GM18907 (cell line): ENCODE measurements around the gene SH3TC1.
A peak's percentile ranks its signal among the peaks of the same experiment; 100 is the strongest.

Source experiments
- ATAC-seq: cut with Tn5 transposase; IDR thresholded peaks from one replicate; pipeline ENCODE4 v1.9.1; 2021; ENCODE audit warnings: mild to moderate bottlenecking, moderate library complexity; ENCODE audit not compliant: unreplicated experiment

Gene SH3TC1

GRCh38 chr4:8163436-8164193 lies 35.5 kb upstream of the SH3TC1 start:
- no peak for ATAC-seq

GRCh38 chr4:8164194-8164565 lies 34.9 kb upstream of the SH3TC1 start:
- ATAC-seq: no peak

- ATAC-seq: no peak
Observed at GRCh38 chr4:8164687-8165086, 34.4 kb upstream of the SH3TC1 start.

GRCh38 chr4:8165374-8165896 lies 33.7 kb upstream of the SH3TC1 start:
- no peak for ATAC-seq

- no peak for ATAC-seq
Observed at GRCh38 chr4:8167291-8167690, 31.8 kb upstream of the SH3TC1 start.

- ATAC-seq: no peak
Observed at GRCh38 chr4:8167815-8168214, 31.3 kb upstream of the SH3TC1 start.

GRCh38 chr4:8168232-8168631 lies 30.9 kb upstream of the SH3TC1 start:
- ATAC-seq: no peak

- no peak for ATAC-seq
Observed at GRCh38 chr4:8168832-8169598, 30.1 kb upstream of the SH3TC1 start.

GRCh38 chr4:8169763-8170162 lies 29.3 kb upstream of the SH3TC1 start:
- ATAC-seq: no peak

GRCh38 chr4:8170341-8170740 lies 28.7 kb upstream of the SH3TC1 start:
- ATAC-seq: no peak

GRCh38 chr4:8171266-8171665 lies 27.8 kb upstream of the SH3TC1 start:
- no peak for ATAC-seq

- peak; percentile 59 for ATAC-seq
Observed at GRCh38 chr4:8171984-8172924, 26.8 kb upstream of the SH3TC1 start.

- no peak for ATAC-seq
Observed at GRCh38 chr4:8173492-8174242, 25.4 kb upstream of the SH3TC1 start.

- ATAC-seq: no peak
Observed at GRCh38 chr4:8174970-8175369, 24.1 kb upstream of the SH3TC1 start.

GRCh38 chr4:8175686-8176085 lies 23.4 kb upstream of the SH3TC1 start:
- no peak for ATAC-seq

GRCh38 chr4:8176547-8177399 lies 22.3 kb upstream of the SH3TC1 start:
- peak; percentile 81 for ATAC-seq

- no peak for ATAC-seq
Observed at GRCh38 chr4:8177552-8177951, 21.5 kb upstream of the SH3TC1 start.

- no peak for ATAC-seq
Observed at GRCh38 chr4:8177956-8178355, 21.1 kb upstream of the SH3TC1 start.

- no peak for ATAC-seq
Observed at GRCh38 chr4:8179074-8179473, 20.0 kb upstream of the SH3TC1 start.
